Fibroblast of mammary gland (primary cell): ENCODE results near the gene TMEM273.
A peak's percentile ranks its signal among the peaks of the same experiment; 100 is the strongest.

Experiments
- DNase-seq: peaks from one replicate; pipeline ENCODE4 v3.0.0-alpha.2; 2010; ENCODE audit warnings: low read depth
- H3K4me3 ChIP-seq: 2 replicates; pipeline ENCODE4 v1.5.1; 2011; ENCODE audit warnings: low read depth, mild to moderate bottlenecking, low read length, moderate library complexity; ENCODE audit not compliant: control insufficient read depth
- CTCF ChIP-seq: conservative IDR thresholded peaks from 2 replicates; pipeline ENCODE4 v1.5.1; 2011; ENCODE audit warnings: low read depth, low read length, inconsistent platforms; ENCODE audit not compliant: control insufficient read depth, insufficient read depth

TMEM273 gene

GRCh38 chr10:49177391-49178355 lies 10.5 kb downstream of the TMEM273 start:
- peak; percentile 93 for DNase-seq
- no peak for TF ChIP-seq CTCF

GRCh38 chr10:49176310-49177268 lies 11.6 kb downstream of the TMEM273 start:
- TF ChIP-seq CTCF = no peak
- DNase-seq = no peak
- H3K4me3 ChIP-seq = no peak overlapping the region

More at GRCh38 chr10:49177391-49178355, 10.5 kb downstream of the TMEM273 start:
- no peak overlapping the region for H3K4me3 ChIP-seq

- TF ChIP-seq CTCF = no peak
Measured at GRCh38 chr10:49175587-49176309, 12.4 kb downstream of the TMEM273 start.

GRCh38 chr10:49174926-49175500 lies 13.2 kb downstream of the TMEM273 start:
- DNase-seq = no peak
- TF ChIP-seq CTCF = no peak

More at GRCh38 chr10:49175587-49176309, 12.4 kb downstream of the TMEM273 start:
- no peak overlapping the region for H3K4me3 ChIP-seq
- DNase-seq = no peak

GRCh38 chr10:49174261-49174925 lies 13.8 kb downstream of the TMEM273 start:
- no peak for TF ChIP-seq CTCF
- no peak overlapping the region for H3K4me3 ChIP-seq
- no peak for DNase-seq

More at GRCh38 chr10:49174926-49175500, 13.2 kb downstream of the TMEM273 start:
- no peak overlapping the region for H3K4me3 ChIP-seq

- TF ChIP-seq CTCF = no peak
- no peak for DNase-seq
- H3K4me3 ChIP-seq = no peak overlapping the region
Measured at GRCh38 chr10:49173853-49174252, 14.3 kb downstream of the TMEM273 start.
